Glutamatergic neuron (in vitro differentiated cells): ENCODE results near the gene TNIP1. TPM values are rescaled to one million over a fixed set of nuclear protein-coding genes. Genes with fewer than 3 reads are reported as not detected.

Experiments used
- DNase-seq: peaks from one replicate; pipeline ENCODE4 v3.0.0; 2022
- H3K27ac Mint-ChIP-seq: one replicate; pipeline ENCODE4 v1.8.0; 2020; ENCODE audit warnings: mild to moderate bottlenecking, mixed read lengths, inconsistent platforms; ENCODE audit not compliant: unreplicated experiment
- H3K27me3 Mint-ChIP-seq: one replicate; pipeline ENCODE4 v1.8.0; 2020; ENCODE audit warnings: mild to moderate bottlenecking, moderate library complexity, mixed read lengths, inconsistent platforms; ENCODE audit not compliant: unreplicated experiment
- H3K36me3 Mint-ChIP-seq: one replicate; pipeline ENCODE4 v1.8.0; 2020; ENCODE audit warnings: mild to moderate bottlenecking, mixed read lengths, inconsistent platforms; ENCODE audit not compliant: unreplicated experiment
- H3K4me1 Mint-ChIP-seq: one replicate; pipeline ENCODE4 v1.8.0; 2020; ENCODE audit warnings: mild to moderate bottlenecking, low read depth, mixed read lengths, inconsistent platforms; ENCODE audit not compliant: unreplicated experiment
- H3K4me3 Mint-ChIP-seq: one replicate; pipeline ENCODE4 v1.8.0; 2020; ENCODE audit warnings: mild to moderate bottlenecking, mixed read lengths, inconsistent platforms; ENCODE audit not compliant: unreplicated experiment
- H3K9me3 Mint-ChIP-seq: one replicate; pipeline ENCODE4 v1.8.0; 2020; ENCODE audit warnings: mild to moderate bottlenecking, moderate library complexity, mixed read lengths, inconsistent platforms; ENCODE audit not compliant: unreplicated experiment
- long read RNA-seq: library from polyadenylated mRNA; unstranded; transcript quantifications from one replicate; pipeline ENCODE4 v2.0.0, GENCODE V29; 2020; ENCODE audit not compliant: unreplicated experiment
- total RNA-seq: library from RNA; stranded (reverse); fragmentation: NEBNext Ultra II Directional; extraction: Animal tissue kit (Norgen Biotek cat#: 25700); gene quantifications from one replicate; pipeline ENCODE4 v1.2.1, GENCODE V29; 2021; ENCODE audit not compliant: unreplicated experiment
- TF ChIP-seq, protein P1 (sequence below): fragments of 200-600 bp; sonication (generic); IDR thresholded peaks from one replicate; pipeline ENCODE4 v1.5.0; 2021; ENCODE audit not compliant: partially characterized antibody, unreplicated experiment

TNIP1 gene, protein sequence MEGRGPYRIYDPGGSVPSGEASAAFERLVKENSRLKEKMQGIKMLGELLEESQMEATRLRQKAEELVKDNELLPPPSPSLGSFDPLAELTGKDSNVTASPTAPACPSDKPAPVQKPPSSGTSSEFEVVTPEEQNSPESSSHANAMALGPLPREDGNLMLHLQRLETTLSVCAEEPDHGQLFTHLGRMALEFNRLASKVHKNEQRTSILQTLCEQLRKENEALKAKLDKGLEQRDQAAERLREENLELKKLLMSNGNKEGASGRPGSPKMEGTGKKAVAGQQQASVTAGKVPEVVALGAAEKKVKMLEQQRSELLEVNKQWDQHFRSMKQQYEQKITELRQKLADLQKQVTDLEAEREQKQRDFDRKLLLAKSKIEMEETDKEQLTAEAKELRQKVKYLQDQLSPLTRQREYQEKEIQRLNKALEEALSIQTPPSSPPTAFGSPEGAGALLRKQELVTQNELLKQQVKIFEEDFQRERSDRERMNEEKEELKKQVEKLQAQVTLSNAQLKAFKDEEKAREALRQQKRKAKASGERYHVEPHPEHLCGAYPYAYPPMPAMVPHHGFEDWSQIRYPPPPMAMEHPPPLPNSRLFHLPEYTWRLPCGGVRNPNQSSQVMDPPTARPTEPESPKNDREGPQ
- total RNA-seq: 34.1 TPM
- long read RNA-seq, partial matches to known transcripts: 1 of 3 reads
- long read RNA-seq, other reads (novel, unspliced or antisense): 0 of 3 reads

DNA sequence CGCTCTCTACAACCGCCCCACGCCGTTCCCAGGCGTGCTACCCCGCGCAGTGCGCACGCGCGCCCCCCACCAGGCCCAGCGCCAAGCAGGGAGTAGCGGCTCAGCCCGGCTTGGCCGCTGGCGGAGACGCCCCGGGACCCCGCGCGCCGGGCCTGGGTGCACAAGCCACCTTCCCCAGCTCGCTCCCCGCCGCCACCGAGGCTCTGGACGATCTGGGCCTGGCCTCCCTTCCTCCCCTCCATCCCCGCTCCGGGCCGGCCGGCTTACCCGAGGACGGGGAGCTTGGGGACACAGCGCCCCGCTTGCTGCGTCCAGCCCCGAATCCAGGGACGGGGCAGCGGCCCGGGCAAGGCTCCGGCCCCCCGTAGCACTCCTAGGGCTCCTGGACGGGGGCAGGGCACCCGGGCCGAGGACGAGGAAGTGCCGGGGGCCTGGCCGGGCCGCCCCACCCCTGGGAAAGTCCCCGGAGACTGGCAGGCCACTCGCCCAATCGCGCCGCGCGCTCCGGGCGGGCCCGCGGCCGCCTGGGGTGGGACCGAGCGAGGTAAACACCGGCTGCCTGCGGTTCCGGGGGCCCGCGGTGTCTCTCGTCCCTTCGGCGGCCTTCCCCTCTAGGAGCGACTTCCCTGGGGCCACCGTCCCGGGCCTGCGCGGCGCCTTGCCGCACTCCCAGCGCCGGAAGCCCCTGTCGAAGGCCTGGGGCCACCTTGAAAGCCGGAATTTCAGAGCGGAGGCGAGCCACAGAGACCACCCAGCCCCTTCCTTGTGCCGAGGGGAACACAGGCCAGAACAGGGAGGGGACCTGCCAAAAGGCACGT is at the start of gene TNIP1:
Gene TNIP1, minus strand, starts transcription at position 422 of the 818 bp plus-strand sequence. CDS start 15,939 bp downstream, outside the sequence.
- Mint-ChIP-seq H3K27me3 (peaks cover 7% of the 10 kb centered on the region), H3K36me3 (no peaks in the 10 kb centered on the region), H3K27ac (peak within 1 kb of the TSS; percentile 94), H3K4me1 (peaks cover 19% of the 10 kb centered on the region), H3K4me3 (peak within 1 kb of the TSS; percentile 91), H3K9me3 (peaks cover 4% of the 10 kb centered on the region)
- TF ChIP-seq, protein P1, sequence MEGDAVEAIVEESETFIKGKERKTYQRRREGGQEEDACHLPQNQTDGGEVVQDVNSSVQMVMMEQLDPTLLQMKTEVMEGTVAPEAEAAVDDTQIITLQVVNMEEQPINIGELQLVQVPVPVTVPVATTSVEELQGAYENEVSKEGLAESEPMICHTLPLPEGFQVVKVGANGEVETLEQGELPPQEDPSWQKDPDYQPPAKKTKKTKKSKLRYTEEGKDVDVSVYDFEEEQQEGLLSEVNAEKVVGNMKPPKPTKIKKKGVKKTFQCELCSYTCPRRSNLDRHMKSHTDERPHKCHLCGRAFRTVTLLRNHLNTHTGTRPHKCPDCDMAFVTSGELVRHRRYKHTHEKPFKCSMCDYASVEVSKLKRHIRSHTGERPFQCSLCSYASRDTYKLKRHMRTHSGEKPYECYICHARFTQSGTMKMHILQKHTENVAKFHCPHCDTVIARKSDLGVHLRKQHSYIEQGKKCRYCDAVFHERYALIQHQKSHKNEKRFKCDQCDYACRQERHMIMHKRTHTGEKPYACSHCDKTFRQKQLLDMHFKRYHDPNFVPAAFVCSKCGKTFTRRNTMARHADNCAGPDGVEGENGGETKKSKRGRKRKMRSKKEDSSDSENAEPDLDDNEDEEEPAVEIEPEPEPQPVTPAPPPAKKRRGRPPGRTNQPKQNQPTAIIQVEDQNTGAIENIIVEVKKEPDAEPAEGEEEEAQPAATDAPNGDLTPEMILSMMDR: no peak
- peak; percentile 93 for DNase-seq

DNA sequence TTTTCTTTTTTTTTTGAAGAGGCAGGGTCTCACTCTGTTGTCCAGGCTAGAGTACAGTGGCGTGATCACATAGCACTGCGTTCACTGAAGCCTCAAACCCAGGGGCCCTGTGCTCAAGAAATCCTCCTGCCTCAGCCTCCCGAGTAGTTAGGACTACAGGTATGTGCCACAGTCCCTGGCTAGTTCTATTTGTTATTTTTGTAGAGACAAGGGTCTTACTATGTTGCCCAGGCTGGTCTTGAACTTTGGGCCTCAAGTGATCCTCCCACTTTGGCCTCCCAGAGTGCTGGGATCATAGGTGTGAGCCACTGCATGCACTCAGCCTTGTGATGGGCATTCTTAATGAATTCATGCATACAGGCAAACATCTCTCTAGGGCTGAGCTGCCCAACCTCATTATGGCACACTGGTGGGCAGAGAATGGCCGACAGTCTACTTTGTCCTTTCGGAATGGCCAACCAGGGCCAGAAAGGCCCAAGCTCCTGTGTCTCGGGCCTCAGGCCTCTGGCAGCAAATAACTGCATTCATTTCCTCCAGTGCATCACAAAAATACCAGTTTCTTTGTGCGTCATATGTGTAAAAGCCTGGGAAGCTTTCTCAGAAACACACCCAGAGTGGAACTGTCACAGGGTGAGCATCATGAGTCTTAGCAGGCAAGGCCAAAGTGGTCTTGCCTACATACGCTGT is 49.5 kb upstream of the TNIP1 start:
- Mint-ChIP-seq H3K27ac (no peak overlapping the region), H3K4me1 (peaks cover 4% of the 10 kb centered on the region), H3K9me3 (peaks cover 2% of the 10 kb centered on the region), H3K36me3 (no peaks in the 10 kb centered on the region), H3K27me3 (peaks cover 4% of the 10 kb centered on the region), H3K4me3 (no peak overlapping the region)
- no peak for DNase-seq
- TF ChIP-seq, protein P1: no peak

DNA sequence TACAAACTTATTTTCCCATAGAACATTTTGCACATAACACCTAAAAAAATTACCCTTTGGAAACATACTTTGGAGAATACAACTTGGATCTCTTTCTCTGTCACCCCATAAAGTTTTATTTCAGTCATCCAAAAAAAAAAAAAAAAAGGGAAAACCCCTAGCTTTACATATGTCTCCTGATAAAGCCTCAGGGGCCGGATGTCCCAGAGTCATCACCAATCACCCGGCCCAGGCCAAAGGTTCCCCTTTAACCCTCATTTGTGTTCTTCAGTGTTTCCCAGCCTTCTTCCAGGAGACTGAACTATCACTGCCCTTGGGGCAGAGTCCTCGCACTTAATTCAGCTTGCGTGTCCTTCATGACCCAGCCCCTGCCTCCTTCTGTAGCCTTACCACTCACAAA is 48.0 kb upstream of the TNIP1 start:
- TF ChIP-seq, protein P1: no peak
- Mint-ChIP-seq H3K9me3 (peaks cover 6% of the 10 kb centered on the region), H3K4me3 (no peak overlapping the region), H3K27me3 (peaks cover 4% of the 10 kb centered on the region), H3K36me3 (no peaks in the 10 kb centered on the region), H3K4me1 (peaks cover 7% of the 10 kb centered on the region), H3K27ac (no peak overlapping the region)
- no peak for DNase-seq

DNA sequence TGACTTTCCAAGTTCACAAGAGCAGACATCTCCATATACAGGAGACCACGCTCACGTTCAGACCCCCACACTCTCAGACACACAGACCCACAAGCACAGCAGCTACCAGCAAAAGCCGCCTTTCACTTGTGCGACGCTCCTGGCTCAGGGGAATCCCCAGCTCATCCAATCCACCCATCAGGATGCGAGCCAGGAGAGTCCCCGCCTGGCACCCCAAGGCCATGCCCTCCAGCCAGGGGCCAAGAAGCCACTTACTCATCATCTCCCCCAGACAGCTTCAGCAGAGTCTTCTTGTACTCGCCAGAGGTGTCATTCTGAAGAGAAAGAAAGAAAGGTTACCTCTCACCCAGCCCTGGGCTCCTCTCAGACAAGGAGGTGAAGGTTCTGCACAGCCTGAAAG is 47.1 kb upstream of the TNIP1 start:
- DNase-seq: no peak
- Mint-ChIP-seq H3K9me3 (peaks cover 6% of the 10 kb centered on the region), H3K27me3 (peaks cover 4% of the 10 kb centered on the region), H3K36me3 (no peaks in the 10 kb centered on the region), H3K4me1 (peaks cover 7% of the 10 kb centered on the region), H3K27ac (no peak overlapping the region), H3K4me3 (no peak overlapping the region)
- TF ChIP-seq, protein P1: no peak
